H9 (cell line): ENCODE data around the gene CATSPERE. TPM values are rescaled to one million over a fixed set of nuclear protein-coding genes. Genes with fewer than 3 reads are reported as not detected.

ENCODE experiments used
- DNase-seq: peaks from one replicate; pipeline ENCODE4 v3.0.0-alpha.2; 2017
- H2AFZ ChIP-seq: one replicate; pipeline ENCODE4 v1.6.1; 2013; ENCODE audit warnings: mild to moderate bottlenecking, low read length, control low read depth, moderate library complexity
- H2AK5ac ChIP-seq: 2 replicates; pipeline ENCODE4 v1.6.1; 2013; ENCODE audit warnings: low read length, control low read depth, mixed read lengths; ENCODE audit not compliant: insufficient read length
- H2BK120ac ChIP-seq: one replicate; pipeline ENCODE4 v1.6.1; 2013; ENCODE audit warnings: low read depth, mild to moderate bottlenecking, low read length, control low read depth, inconsistent platforms; ENCODE audit not compliant: poor library complexity, severe bottlenecking
- H2BK12ac ChIP-seq: 2 replicates; pipeline ENCODE4 v1.6.1; 2013; ENCODE audit warnings: low read length, control low read depth, mixed read lengths, low read depth; ENCODE audit not compliant: insufficient read length
- H2BK15ac ChIP-seq: 2 replicates; pipeline ENCODE4 v1.6.1; 2013; ENCODE audit warnings: low read depth, low read length, control low read depth
- H2BK20ac ChIP-seq: one replicate; pipeline ENCODE4 v1.6.1; 2013; ENCODE audit warnings: low read depth, mild to moderate bottlenecking, low read length, control low read depth, inconsistent platforms; ENCODE audit not compliant: poor library complexity, severe bottlenecking
- H2BK5ac ChIP-seq: 2 replicates; pipeline ENCODE4 v1.6.1; 2013; ENCODE audit warnings: low read length, control low read depth, mixed read lengths; ENCODE audit not compliant: insufficient read length
- H3K14ac ChIP-seq: 2 replicates; pipeline ENCODE4 v1.6.1; 2013; ENCODE audit warnings: low read length, control low read depth; ENCODE audit not compliant: insufficient read depth
- H3K18ac ChIP-seq: 2 replicates; pipeline ENCODE4 v1.6.1; 2013; ENCODE audit warnings: low read depth, mild to moderate bottlenecking, mixed read lengths, low read length, control low read depth; ENCODE audit not compliant: insufficient read length
- H3K23ac ChIP-seq: 2 replicates; pipeline ENCODE4 v1.6.1; 2013; ENCODE audit warnings: low read length, control low read depth, mixed read lengths, low read depth; ENCODE audit not compliant: insufficient read length
- H3K23me2 ChIP-seq: 2 replicates; pipeline ENCODE4 v1.6.1; 2013; ENCODE audit warnings: low read depth, mild to moderate bottlenecking, mixed read lengths, low read length, control low read depth; ENCODE audit not compliant: insufficient read length, poor library complexity, severe bottlenecking
- H3K27ac ChIP-seq: 2 replicates; pipeline ENCODE4 v1.5.1; 2013; ENCODE audit warnings: low read length, control low read depth, mixed read lengths, low read depth; ENCODE audit not compliant: insufficient read length
- H3K27me3 ChIP-seq: 2 replicates; pipeline ENCODE4 v1.6.1; 2013; ENCODE audit warnings: low read length, control low read depth, inconsistent platforms; ENCODE audit not compliant: insufficient read depth
- H3K4ac ChIP-seq: 2 replicates; pipeline ENCODE4 v1.6.1; 2013; ENCODE audit warnings: low read depth, mild to moderate bottlenecking, control low read depth, inconsistent platforms, low read length, moderate library complexity
- H3K4me1 ChIP-seq: 2 replicates; pipeline ENCODE4 v1.6.1; 2013; ENCODE audit warnings: low read length, control low read depth, inconsistent platforms; ENCODE audit not compliant: insufficient read depth
- H3K4me2 ChIP-seq: 2 replicates; pipeline ENCODE4 v1.6.1; 2013; ENCODE audit warnings: low read length, control low read depth, mixed read lengths; ENCODE audit not compliant: insufficient read length, insufficient read depth
- H3K56ac ChIP-seq: 2 replicates; pipeline ENCODE4 v1.6.1; 2013; ENCODE audit warnings: low read depth, mild to moderate bottlenecking, mixed read lengths, low read length, control low read depth; ENCODE audit not compliant: insufficient read length
- H3K79me1 ChIP-seq: 2 replicates; pipeline ENCODE4 v1.6.1; 2013; ENCODE audit warnings: low read depth, mild to moderate bottlenecking, moderate library complexity, low read length, control low read depth, inconsistent platforms; ENCODE audit not compliant: insufficient read depth, poor library complexity, severe bottlenecking
- H3K79me2 ChIP-seq: 2 replicates; pipeline ENCODE4 v1.6.1; 2013; ENCODE audit warnings: low read length, control low read depth, inconsistent platforms; ENCODE audit not compliant: insufficient read depth
- H3K9ac ChIP-seq: 2 replicates; pipeline ENCODE4 v1.6.1; 2013; ENCODE audit warnings: low read length, control low read depth, mixed read lengths; ENCODE audit not compliant: insufficient read length; ENCODE audit errors: extremely low read depth
- H3K9me3 ChIP-seq: one replicate; pipeline ENCODE4 v1.6.1; 2013; ENCODE audit warnings: low read depth, low read length, inconsistent platforms; ENCODE audit not compliant: control insufficient read depth
- H3T11ph ChIP-seq: one replicate; pipeline ENCODE4 v1.6.1; 2013; ENCODE audit warnings: mild to moderate bottlenecking, low read length, control low read depth, inconsistent platforms
- H4K20me1 ChIP-seq: one replicate; pipeline ENCODE4 v1.6.1; 2013; ENCODE audit not compliant: control insufficient read depth, insufficient read length, insufficient read depth
- H4K5ac ChIP-seq: 2 replicates; pipeline ENCODE4 v1.6.1; 2013; ENCODE audit warnings: low read depth, mild to moderate bottlenecking, mixed read lengths, low read length, control low read depth; ENCODE audit not compliant: insufficient read length
- H4K8ac ChIP-seq: replicated peaks from 2 replicates; pipeline ENCODE4 v1.6.1; 2013; ENCODE audit warnings: low read length, control low read depth, mixed read lengths, low read depth; ENCODE audit not compliant: insufficient read length
- H4K91ac ChIP-seq: 2 replicates; pipeline ENCODE4 v1.6.1; 2013; ENCODE audit warnings: low read depth, mild to moderate bottlenecking, moderate library complexity, mixed read lengths, low read length, control low read depth; ENCODE audit not compliant: insufficient read length
- H3K27ac Mint-ChIP-seq, 3 experiments: 2 replicates in 2 of 3; 3 replicates in 1 of 3; pipeline ENCODE4 v1.8.0; 2020 to 2021; ENCODE audit warnings: mixed read lengths in 3 of 3, mild to moderate bottlenecking in 1 of 3, moderate library complexity in 1 of 3
- H3K27me3 Mint-ChIP-seq: 2 replicates; pipeline ENCODE4 v1.8.0; 2021; ENCODE audit warnings: low read depth, mild to moderate bottlenecking, moderate library complexity, mixed read lengths
- H3K36me3 Mint-ChIP-seq, 3 experiments: 2 replicates in 2 of 3; 3 replicates in 1 of 3; pipeline ENCODE4 v1.8.0; 2020 to 2021; ENCODE audit warnings: low read depth in 3 of 3, mixed read lengths in 3 of 3; ENCODE audit not compliant: insufficient read depth in 1 of 3
- H3K4me1 Mint-ChIP-seq, 2 experiments: 2 replicates each; pipeline ENCODE4 v1.8.0; 2020; ENCODE audit warnings: mixed read lengths in 2 of 2
- H3K4me3 Mint-ChIP-seq, 2 experiments: 2 replicates in 1 of 2; 3 replicates in 1 of 2; pipeline ENCODE4 v1.8.0; 2020 to 2021; ENCODE audit warnings: mild to moderate bottlenecking in 2 of 2, mixed read lengths in 2 of 2, moderate library complexity in 1 of 2
- H3K9me3 Mint-ChIP-seq, 2 experiments: 2 replicates in 1 of 2; 3 replicates in 1 of 2; pipeline ENCODE4 v1.8.0; 2020; ENCODE audit warnings: mild to moderate bottlenecking in 2 of 2, mixed read lengths in 2 of 2, moderate library complexity in 1 of 2
- CTCF ChIP-seq: fragments of 200-600 bp; sonication (generic); conservative IDR thresholded peaks from 3 replicates; pipeline ENCODE4 v1.8.0; 2021; ENCODE audit warnings: antibody characterized with exemption, mild to moderate bottlenecking
- WGBS: extraction: QIAGEN DNeasy Blood & Tissue Kit; methylation state at CpG from one replicate; pipeline ENCODE4 v1.1.7; 2013; ENCODE audit warnings: missing lambda C conversion rate, low lambda C conversion rate, mixed read lengths; ENCODE audit not compliant: insufficient read length; ENCODE audit errors: extremely low coverage; 5-methylcytosine and 5-hydroxymethylcytosine counted together
- total RNA-seq: library from RNA; stranded (reverse); gene quantifications from 2 replicates; pipeline ENCODE4 v1.2.1, GENCODE V29; 2021

Gene CATSPERE
- total RNA-seq, 1 experiment from 2014 or later = 0.31 TPM

- no CpG with 5 or more reads among the region's 2 CpGs for WGBS
- H3K23me2 ChIP-seq = no peaks in the 10 kb centered on the region
- H3K23ac ChIP-seq = no peak overlapping the region
- H3K27ac ChIP-seq = no peak overlapping the region
- H2BK12ac ChIP-seq = no peak overlapping the region
- no peaks in the 10 kb centered on the region for H3K4me1 ChIP-seq
- H3T11ph ChIP-seq = no peak overlapping the region
- no peaks in the 10 kb centered on the region for H3K79me2 ChIP-seq
- H3K9me3 ChIP-seq = peaks cover 23% of the 10 kb centered on the region
- no peak overlapping the region for H3K4me2 ChIP-seq
- no peak overlapping the region for H3K18ac ChIP-seq
- Mint-ChIP-seq H3K27ac (no peak overlapping the region), H3K36me3 (peaks cover 18 to 31% (median 31%) of the 10 kb centered on the region in 3 experiments), H3K4me1 (no peaks in the 10 kb centered on the region), H3K9me3 (peaks cover 42 to 47% of the 10 kb centered on the region in 2 experiments), H3K4me3 (no peak overlapping the region), H3K27me3 (no peaks in the 10 kb centered on the region; the same call in 1 of the 2 replicates)
- no peak overlapping the region for H2BK120ac ChIP-seq
- TF ChIP-seq CTCF = no peak
- no peak overlapping the region for H2BK5ac ChIP-seq
- H4K91ac ChIP-seq = no peak overlapping the region
- no peaks in the 10 kb centered on the region for H3K79me1 ChIP-seq
- no peak overlapping the region for H2AFZ ChIP-seq
- no peak overlapping the region for H3K9ac ChIP-seq
- H3K14ac ChIP-seq = no peak overlapping the region
- no peaks in the 10 kb centered on the region for H4K20me1 ChIP-seq
- H3K27me3 ChIP-seq = no peaks in the 10 kb centered on the region
- H3K56ac ChIP-seq = no peak overlapping the region
- no peak for DNase-seq
- no peak overlapping the region for H2AK5ac ChIP-seq
- no peak overlapping the region for H4K8ac ChIP-seq
- H2BK15ac ChIP-seq = no peak overlapping the region
- no peak overlapping the region for H3K4ac ChIP-seq
- H4K5ac ChIP-seq = no peak overlapping the region
- no peak overlapping the region for H2BK20ac ChIP-seq
Measured at GRCh38 chr1:244573768-244574167, 112.7 kb downstream of the CATSPERE start.
